ENCODE results near the gene IGSF9. TPM values are rescaled to one million over a fixed set of nuclear protein-coding genes. Genes with fewer than 3 reads are reported as not detected.

The IGSF9 gene
- total RNA-seq, 1 donor from 2014 or later = 2.1 TPM

DNA sequence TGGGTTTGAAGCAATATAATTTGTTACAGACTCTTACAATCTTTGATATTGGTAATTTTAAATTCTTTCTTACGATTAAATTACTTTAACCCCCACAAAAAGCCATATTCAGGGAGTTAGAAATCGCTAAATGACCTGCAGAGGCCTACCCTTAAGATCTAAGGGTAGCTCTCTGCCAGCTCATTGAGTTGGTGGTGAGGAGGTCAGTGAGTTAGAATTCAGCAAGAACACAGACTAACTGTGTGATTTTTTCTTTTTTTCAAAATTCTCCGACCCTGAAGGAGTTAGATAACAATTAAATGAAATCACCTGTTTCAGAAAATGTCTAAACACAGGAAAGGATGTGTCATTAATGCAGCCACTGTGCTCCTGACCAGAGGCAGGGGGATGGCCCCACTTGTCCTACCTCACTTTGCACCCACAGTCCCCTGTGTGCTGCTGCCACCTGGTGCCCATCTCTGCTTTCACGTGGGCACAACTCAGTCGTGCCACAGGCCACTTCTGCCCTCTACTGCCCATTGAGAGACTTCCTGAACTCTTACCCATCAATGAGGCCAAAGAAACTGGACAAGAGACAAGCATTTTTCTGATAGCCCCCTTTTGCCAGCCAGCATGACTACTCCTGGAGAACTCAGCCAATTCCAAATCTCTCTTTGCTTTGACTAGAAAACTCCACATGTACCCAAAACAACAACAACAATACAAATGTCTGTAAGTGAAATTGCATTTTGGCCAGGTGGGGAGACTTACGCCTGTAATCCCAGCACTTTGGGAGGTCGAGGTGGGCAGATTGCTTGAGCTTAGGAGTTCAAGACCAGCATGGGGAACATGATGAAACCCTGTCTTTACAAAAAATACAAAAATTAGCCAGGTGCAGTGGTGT lies 53.9 kb downstream of the IGSF9 start:
- Histone ChIP-seq H3K79me2 (ENCODE audit: insufficient read depth, low read length) (no peaks in the 10 kb centered on the region), H3K36me3 (ENCODE audit: insufficient read depth, low read length) (no peaks in the 10 kb centered on the region), H3K4me1 (ENCODE audit: insufficient read depth, low read length) (peaks cover 24% of the 10 kb centered on the region), H3K27ac (ENCODE audit: low read depth, low read length) (peak overlapping the region; percentile 44), H3K4me3 (ENCODE audit: insufficient read depth, low read depth, low read length) (no peak overlapping the region), H3K27me3 (ENCODE audit: insufficient read depth, low read length) (no peaks in the 10 kb centered on the region), H2AFZ (ENCODE audit: low read depth, low read length) (no peak overlapping the region), H3K4me2 (ENCODE audit: low read length) (peak overlapping the region; percentile 11), H3K9me3 (ENCODE audit: insufficient read depth, low read depth, low read length) (no peaks in the 10 kb centered on the region), H3K9ac (ENCODE audit: low read length) (peak overlapping the region; percentile 22), H4K20me1 (ENCODE audit: insufficient read depth, low read length) (no peaks in the 10 kb centered on the region)
- TF ChIP-seq, protein P1, sequence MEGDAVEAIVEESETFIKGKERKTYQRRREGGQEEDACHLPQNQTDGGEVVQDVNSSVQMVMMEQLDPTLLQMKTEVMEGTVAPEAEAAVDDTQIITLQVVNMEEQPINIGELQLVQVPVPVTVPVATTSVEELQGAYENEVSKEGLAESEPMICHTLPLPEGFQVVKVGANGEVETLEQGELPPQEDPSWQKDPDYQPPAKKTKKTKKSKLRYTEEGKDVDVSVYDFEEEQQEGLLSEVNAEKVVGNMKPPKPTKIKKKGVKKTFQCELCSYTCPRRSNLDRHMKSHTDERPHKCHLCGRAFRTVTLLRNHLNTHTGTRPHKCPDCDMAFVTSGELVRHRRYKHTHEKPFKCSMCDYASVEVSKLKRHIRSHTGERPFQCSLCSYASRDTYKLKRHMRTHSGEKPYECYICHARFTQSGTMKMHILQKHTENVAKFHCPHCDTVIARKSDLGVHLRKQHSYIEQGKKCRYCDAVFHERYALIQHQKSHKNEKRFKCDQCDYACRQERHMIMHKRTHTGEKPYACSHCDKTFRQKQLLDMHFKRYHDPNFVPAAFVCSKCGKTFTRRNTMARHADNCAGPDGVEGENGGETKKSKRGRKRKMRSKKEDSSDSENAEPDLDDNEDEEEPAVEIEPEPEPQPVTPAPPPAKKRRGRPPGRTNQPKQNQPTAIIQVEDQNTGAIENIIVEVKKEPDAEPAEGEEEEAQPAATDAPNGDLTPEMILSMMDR (IDR thresholded peaks at IDR 0.05; ENCODE audit: insufficient read depth, low read depth, low read length) = peak; percentile 99
- TF ChIP-seq EZH2 (IDR thresholded peaks at IDR 0.05; ENCODE audit: insufficient read depth, low read length) = no peak
- peaks cover 7% of the 10 kb centered on the region for H3K27me3 Mint-ChIP-seq (ENCODE audit: low read depth, unreplicated experiment)
- DNase-seq (ENCODE audit: low read depth) = peak; percentile 77
- no peak overlapping the region for H3K4me3 Mint-ChIP-seq (ENCODE audit: unreplicated experiment)
- no peaks in the 10 kb centered on the region for H3K9me3 Mint-ChIP-seq (ENCODE audit: unreplicated experiment)
- peaks cover 28% of the 10 kb centered on the region for H3K4me1 Mint-ChIP-seq (ENCODE audit: low read depth, unreplicated experiment)
- peak overlapping the region; percentile 67 for H3K27ac Mint-ChIP-seq (ENCODE audit: unreplicated experiment)
- FAIRE-seq = peak; percentile 29
- no peaks in the 10 kb centered on the region for H3K36me3 Mint-ChIP-seq (ENCODE audit: low read depth, unreplicated experiment)

DNA sequence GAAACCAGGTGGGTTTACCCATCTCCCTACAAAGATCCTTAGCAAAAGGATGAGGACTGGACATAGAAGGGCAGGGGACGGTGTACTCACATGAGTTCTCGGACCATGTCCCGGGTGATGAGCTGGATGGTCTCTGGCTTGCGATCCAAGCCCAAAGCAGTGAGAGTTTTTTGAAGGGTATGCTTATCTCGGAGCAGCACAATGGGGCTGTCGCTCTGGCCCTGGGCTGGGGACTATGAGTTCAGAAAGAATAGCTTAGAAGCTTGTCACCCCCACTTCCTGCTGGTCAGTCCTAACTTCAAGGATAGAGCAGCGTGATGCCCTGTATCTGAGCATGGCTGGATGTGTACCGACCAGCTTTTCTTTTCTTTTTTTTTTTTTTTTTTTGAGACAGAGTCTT lies 55.0 kb downstream of the IGSF9 start:
- TF ChIP-seq, protein P1 (IDR thresholded peaks at IDR 0.05; ENCODE audit: insufficient read depth, low read depth, low read length) = no peak
- TF ChIP-seq EZH2 (IDR thresholded peaks at IDR 0.05; ENCODE audit: insufficient read depth, low read length) = no peak
- H3K9me3 Mint-ChIP-seq (ENCODE audit: unreplicated experiment) = no peaks in the 10 kb centered on the region
- Histone ChIP-seq H4K20me1 (ENCODE audit: insufficient read depth, low read length) (no peaks in the 10 kb centered on the region), H2AFZ (ENCODE audit: low read depth, low read length) (peak overlapping the region; percentile 35), H3K79me2 (ENCODE audit: insufficient read depth, low read length) (no peaks in the 10 kb centered on the region), H3K27me3 (ENCODE audit: insufficient read depth, low read length) (no peaks in the 10 kb centered on the region), H3K36me3 (ENCODE audit: insufficient read depth, low read length) (no peaks in the 10 kb centered on the region), H3K4me2 (ENCODE audit: low read length) (peak overlapping the region; percentile 54), H3K9me3 (ENCODE audit: insufficient read depth, low read depth, low read length) (no peaks in the 10 kb centered on the region), H3K4me1 (ENCODE audit: insufficient read depth, low read length) (peaks cover 19% of the 10 kb centered on the region), H3K27ac (ENCODE audit: low read depth, low read length) (peak overlapping the region; percentile 69), H3K9ac (ENCODE audit: low read length) (peak overlapping the region; percentile 35), H3K4me3 (ENCODE audit: insufficient read depth, low read depth, low read length) (no peak overlapping the region)
- no peak overlapping the region for H3K27ac Mint-ChIP-seq (ENCODE audit: unreplicated experiment)
- no peak for FAIRE-seq
- peaks cover 23% of the 10 kb centered on the region for H3K4me1 Mint-ChIP-seq (ENCODE audit: low read depth, unreplicated experiment)
- peaks cover 7% of the 10 kb centered on the region for H3K27me3 Mint-ChIP-seq (ENCODE audit: low read depth, unreplicated experiment)
- no peak overlapping the region for H3K4me3 Mint-ChIP-seq (ENCODE audit: unreplicated experiment)
- peaks cover 3% of the 10 kb centered on the region for H3K36me3 Mint-ChIP-seq (ENCODE audit: low read depth, unreplicated experiment)
- DNase-seq (ENCODE audit: low read depth) = no peak

DNA sequence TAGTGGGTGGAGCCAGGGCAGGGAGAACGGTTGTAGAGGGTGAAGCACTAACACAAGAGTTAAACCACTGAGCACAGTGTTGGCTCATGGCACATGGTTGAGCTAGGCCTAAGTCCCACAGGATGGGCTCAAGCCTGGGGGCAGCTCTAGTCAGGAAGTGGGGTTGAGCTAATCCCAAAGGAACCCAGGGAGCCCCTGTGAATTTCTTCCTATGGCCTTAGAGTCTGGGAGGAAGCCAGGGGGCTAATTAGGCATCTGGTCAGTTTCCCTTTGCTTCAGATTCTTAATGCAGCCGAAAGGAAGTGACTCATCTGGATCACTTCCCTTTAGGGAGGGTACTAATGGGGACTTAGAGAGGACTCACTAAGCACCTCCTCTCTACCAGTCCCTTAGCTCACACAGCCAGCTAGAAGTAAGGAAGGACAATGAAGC lies 55.6 kb downstream of the IGSF9 start:
- peak overlapping the region; percentile 69 for H3K27ac ChIP-seq (ENCODE audit: low read depth, low read length)
- H3K9ac ChIP-seq (ENCODE audit: low read length) = peak overlapping the region; percentile 35
- no peaks in the 10 kb centered on the region for H4K20me1 ChIP-seq (ENCODE audit: insufficient read depth, low read length)
- H3K9me3 ChIP-seq (ENCODE audit: insufficient read depth, low read depth, low read length) = no peaks in the 10 kb centered on the region
- peaks cover 3% of the 10 kb centered on the region for H3K36me3 Mint-ChIP-seq (ENCODE audit: low read depth, unreplicated experiment)
- H3K9me3 Mint-ChIP-seq (ENCODE audit: unreplicated experiment) = no peaks in the 10 kb centered on the region
- H3K27ac Mint-ChIP-seq (ENCODE audit: unreplicated experiment) = peak overlapping the region; percentile 22
- H3K79me2 ChIP-seq (ENCODE audit: insufficient read depth, low read length) = no peaks in the 10 kb centered on the region
- peaks cover 3% of the 10 kb centered on the region for H3K27me3 Mint-ChIP-seq (ENCODE audit: low read depth, unreplicated experiment)
- peak overlapping the region; percentile 51 for H2AFZ ChIP-seq (ENCODE audit: low read depth, low read length)
- H3K36me3 ChIP-seq (ENCODE audit: insufficient read depth, low read length) = no peaks in the 10 kb centered on the region
- peak; percentile 93 for FAIRE-seq
- H3K4me1 ChIP-seq (ENCODE audit: insufficient read depth, low read length) = peaks cover 19% of the 10 kb centered on the region
- no peak overlapping the region for H3K4me3 Mint-ChIP-seq (ENCODE audit: unreplicated experiment)
- peak; percentile 94 for DNase-seq (ENCODE audit: low read depth)
- TF ChIP-seq, protein P1 (IDR thresholded peaks at IDR 0.05; ENCODE audit: insufficient read depth, low read depth, low read length) = no peak
- no peak for TF ChIP-seq EZH2 (IDR thresholded peaks at IDR 0.05; ENCODE audit: insufficient read depth, low read length)
- H3K27me3 ChIP-seq (ENCODE audit: insufficient read depth, low read length) = no peaks in the 10 kb centered on the region
- peaks cover 23% of the 10 kb centered on the region for H3K4me1 Mint-ChIP-seq (ENCODE audit: low read depth, unreplicated experiment)
- peak overlapping the region; percentile 54 for H3K4me2 ChIP-seq (ENCODE audit: low read length)
- no peak overlapping the region for H3K4me3 ChIP-seq (ENCODE audit: insufficient read depth, low read depth, low read length)
